AG08395 (cell line): ENCODE data around the gene CYTIP.

Source experiments
- DNase-seq: peaks from one replicate; pipeline ENCODE4 v3.0.0; 2012; ENCODE audit warnings: mixed read lengths, low spot score

Gene CYTIP

GRCh38 chr2:157443795-157444640 is at the start of gene CYTIP:
TSS of gene CYTIP (minus strand) at chr2:157444089. CDS start at chr2:157444020, 69 bp downstream.
- no peak for DNase-seq

GRCh38 chr2:157492189-157492773 is 48.4 kb upstream of the CYTIP start:
- DNase-seq, result peak; percentile 78

GRCh38 chr2:157489983-157490382 is 46.1 kb upstream of the CYTIP start:
- DNase-seq, result no peak

GRCh38 chr2:157488877-157489276 is 45.0 kb upstream of the CYTIP start:
- no peak for DNase-seq

GRCh38 chr2:157487747-157488146 is 43.9 kb upstream of the CYTIP start:
- no peak for DNase-seq

GRCh38 chr2:157487271-157487610 is 43.4 kb upstream of the CYTIP start:
- no peak for DNase-seq

- DNase-seq, result no peak
These were observed 42.8 kb upstream of the CYTIP start for GRCh38 chr2:157486596-157487270.

GRCh38 chr2:157480182-157480961 is 36.5 kb upstream of the CYTIP start:
- peak; percentile 50 for DNase-seq

- no peak for DNase-seq
These were observed 35.5 kb upstream of the CYTIP start for GRCh38 chr2:157479081-157480027.

GRCh38 chr2:157477919-157478318 is 34.0 kb upstream of the CYTIP start:
- DNase-seq, result no peak

- no peak for DNase-seq
These were observed 33.2 kb upstream of the CYTIP start for GRCh38 chr2:157476953-157477709.

- DNase-seq, result no peak
These were observed 32.0 kb upstream of the CYTIP start for GRCh38 chr2:157475722-157476390.

GRCh38 chr2:157473581-157473980 is 29.7 kb upstream of the CYTIP start:
- DNase-seq, result no peak

- no peak for DNase-seq
These were observed 27.2 kb upstream of the CYTIP start for GRCh38 chr2:157471078-157471477.

- DNase-seq, result no peak
These were observed 26.4 kb upstream of the CYTIP start for GRCh38 chr2:157470321-157470720.

- no peak for DNase-seq
These were observed 25.8 kb upstream of the CYTIP start for GRCh38 chr2:157469726-157470125.

GRCh38 chr2:157468931-157469708 is 25.2 kb upstream of the CYTIP start:
- DNase-seq, result peak; percentile 50

- DNase-seq, result no peak
These were observed 22.9 kb upstream of the CYTIP start for GRCh38 chr2:157466764-157467163.

- no peak for DNase-seq
These were observed 21.7 kb upstream of the CYTIP start for GRCh38 chr2:157465554-157465953.
